A549 (cell line): ENCODE results near the gene TTF2. TPM values are rescaled to one million over a fixed set of nuclear protein-coding genes. Genes with fewer than 3 reads are reported as not detected.

Experiments
- ATAC-seq, 2 experiments: fragments of 200-7000 bp in 1 of 2; fragments of >200 bp in 1 of 2; cut with Nextera tagmentation in 1 of 2; cut with Tn5 transposase in 1 of 2; 3 replicates each; pipeline versions ENCODE4 v1.8.0 to v1.9.1; 2018 to 2020; ENCODE audit warnings: mild to moderate bottlenecking in 1 of 2, moderate library complexity in 1 of 2
- CTCF ChIA-PET: fragments of 300-600 bp; sonication (Branson Sonifier 250); formaldehyde crosslinking; extraction: SDS; loops from one replicate; lab custom pipeline; 2021; ENCODE audit warnings: antibody characterized with exemption, inconsistent platforms; lab: Yijun Ruan, JAX
- POLR2A ChIA-PET: fragments of 350-600 bp; formaldehyde crosslinking; extraction: SDS; loops from one replicate; lab custom pipeline; 2021; ENCODE audit warnings: antibody characterized with exemption, inconsistent platforms; lab: Yijun Ruan, JAX
- DNase-seq, 2 experiments: peaks; one replicate each; pipeline versions ENCODE4 v3.0.0 to v3.0.0-alpha.2; 2011 to 2016; ENCODE audit warnings: low read depth in 1 of 2, low spot score in 1 of 2
- FAIRE-seq: peaks from 2 replicates; lab custom pipeline; 2011; peaks lifted over from hg19 to GRCh38; lab: Jason Lieb, UNC
- H3K27ac ChIP-seq, 2 experiments: fragments of >200 bp; sonication (Bioruptor Twin); formaldehyde crosslinking; 3 replicates each; pipeline ENCODE4 v1.5.1; 2016 to 2017
- H3K4me1 ChIP-seq: fragments of >200 bp; sonication (Bioruptor Twin); formaldehyde crosslinking; 3 replicates; pipeline ENCODE4 v1.6.1; 2016
- H3K4me2 ChIP-seq: fragments of >200 bp; sonication (Bioruptor Twin); formaldehyde crosslinking; 3 replicates; pipeline ENCODE4 v1.6.1; 2016
- H3K4me3 ChIP-seq: fragments of >200 bp; sonication (Bioruptor Twin); formaldehyde crosslinking; 3 replicates; pipeline ENCODE4 v1.5.1; 2016
- H3K9me3 ChIP-seq: fragments of >200 bp; sonication (Bioruptor Twin); formaldehyde crosslinking; 3 replicates; pipeline ENCODE4 v1.6.1; 2016
- CBX2 ChIP-seq: fragments of 200-600 bp; sonication (generic); IDR thresholded peaks from 2 replicates; pipeline ENCODE4 v1.6.1; 2016; ENCODE audit warnings: low read depth, mild to moderate bottlenecking, borderline replicate concordance
- CBX8 ChIP-seq: fragments of 200-600 bp; sonication (generic); IDR thresholded peaks from 2 replicates; pipeline ENCODE4 v1.6.1; 2016
- CEBPB ChIP-seq, 2 experiments: fragments of >200 bp in 1 of 2; sonication (Bioruptor Twin) in 1 of 2; formaldehyde crosslinking in 1 of 2; IDR thresholded peaks; 2 replicates each; pipeline ENCODE4 v1.6.1; 2012 to 2016
- CHD2 ChIP-seq: fragments of 150-350 bp; IDR thresholded peaks from 2 replicates; pipeline ENCODE4 v1.6.1; 2014; ENCODE audit warnings: low read length; ENCODE audit not compliant: partially characterized antibody
- FOSB ChIP-seq: fragments of 250-450 bp; sonication (Bioruptor Pico); IDR thresholded peaks from 2 replicates; pipeline ENCODE4 v1.5.0; 2020; ENCODE audit warnings: mild to moderate bottlenecking, moderate library complexity
- FOSL2 ChIP-seq, 2 experiments: fragments of 450-650 bp in 1 of 2; fragments of >200 bp in 1 of 2; sonication (Bioruptor Twin) in 1 of 2; formaldehyde crosslinking; IDR thresholded peaks; 2 replicates each; pipeline versions ENCODE4 v1.5.0 to v1.6.1; 2016 to 2020; ENCODE audit warnings: mild to moderate bottlenecking in 1 of 2, moderate library complexity in 1 of 2
- GATA3 ChIP-seq: IDR thresholded peaks from 2 replicates; pipeline ENCODE4 v1.6.1; 2012; ENCODE audit warnings: borderline replicate concordance
- HDAC2 ChIP-seq: fragments of 200-600 bp; sonication (generic); IDR thresholded peaks from 2 replicates; pipeline ENCODE4 v1.6.1; 2016
- HEYL ChIP-seq: fragments of 250-450 bp; sonication (Bioruptor Pico); IDR thresholded peaks from 2 replicates; pipeline ENCODE4 v1.8.0; 2021; ENCODE audit warnings: mild to moderate bottlenecking, moderate library complexity
- HOXA7 ChIP-seq: fragments of 250-450 bp; sonication (Bioruptor Pico); IDR thresholded peaks from 2 replicates; pipeline ENCODE4 v1.5.0; 2020; ENCODE audit warnings: mild to moderate bottlenecking, moderate library complexity
- HOXB13 ChIP-seq: fragments of 250-450 bp; sonication (Bioruptor Pico); IDR thresholded peaks from 2 replicates; pipeline ENCODE4 v1.5.0; 2020; ENCODE audit warnings: low read depth, mild to moderate bottlenecking, moderate library complexity
- JUNB ChIP-seq: fragments of >200 bp; sonication (Bioruptor Twin); formaldehyde crosslinking; IDR thresholded peaks from 2 replicates; pipeline ENCODE4 v1.6.1; 2016
- KDM1A ChIP-seq: fragments of 200-600 bp; sonication (generic); IDR thresholded peaks from 2 replicates; pipeline ENCODE4 v1.6.1; 2016; ENCODE audit warnings: low read depth, mild to moderate bottlenecking
- KDM5A ChIP-seq: fragments of 200-600 bp; sonication (generic); IDR thresholded peaks from 2 replicates; pipeline ENCODE4 v1.6.1; 2016; ENCODE audit warnings: antibody characterized with exemption, mild to moderate bottlenecking
- MAZ ChIP-seq: fragments of 150-350 bp; IDR thresholded peaks from 2 replicates; pipeline ENCODE4 v1.6.1; 2014; ENCODE audit warnings: antibody characterized with exemption, low read depth, low read length, borderline replicate concordance
- MYC ChIP-seq: IDR thresholded peaks from 2 replicates; pipeline ENCODE4 v1.6.1; 2012; ENCODE audit warnings: mild to moderate bottlenecking, inconsistent platforms, low read length, improper control_type of control experiment, borderline replicate concordance
- NFE2L2 ChIP-seq: fragments of 150-350 bp; conservative IDR thresholded peaks from 2 replicates; pipeline ENCODE4 v1.6.1; 2014; ENCODE audit warnings: low read length
- NR3C1 ChIP-seq: fragments of >200 bp; sonication (Bioruptor Twin); formaldehyde crosslinking; IDR thresholded peaks from 3 replicates; pipeline ENCODE4 v1.6.1; 2017
- PHF8 ChIP-seq: fragments of 200-600 bp; sonication (generic); IDR thresholded peaks from 2 replicates; pipeline ENCODE4 v1.6.1; 2016; ENCODE audit warnings: low read depth, mild to moderate bottlenecking, antibody characterized with exemption, moderate library complexity, borderline replicate concordance
- RAD21 ChIP-seq, 2 experiments: fragments of >200 bp in 1 of 2; sonication (Bioruptor Twin) in 1 of 2; formaldehyde crosslinking in 1 of 2; IDR thresholded peaks in 1 of 2; conservative IDR thresholded peaks in 1 of 2; 2 replicates in 1 of 2; 3 replicates in 1 of 2; pipeline ENCODE4 v1.6.1; 2012 to 2018; ENCODE audit warnings: inconsistent platforms in 1 of 2
- RARB ChIP-seq: fragments of 250-450 bp; sonication (Bioruptor Pico); IDR thresholded peaks from 2 replicates; pipeline ENCODE4 v1.8.0; 2021; ENCODE audit warnings: mild to moderate bottlenecking, moderate library complexity
- RCOR1 ChIP-seq: fragments of 150-350 bp; IDR thresholded peaks from 2 replicates; pipeline ENCODE4 v1.6.1; 2014; ENCODE audit warnings: antibody characterized with exemption, low read length, low read depth
- RFX5 ChIP-seq: fragments of 450-650 bp; IDR thresholded peaks from 2 replicates; pipeline ENCODE4 v1.7.1; 2014; ENCODE audit warnings: antibody characterized with exemption, mild to moderate bottlenecking, moderate library complexity
- RNF2 ChIP-seq: fragments of 200-600 bp; sonication (generic); IDR thresholded peaks from 2 replicates; pipeline ENCODE4 v1.6.1; 2016; ENCODE audit warnings: low read depth, mild to moderate bottlenecking, antibody characterized with exemption, moderate library complexity, borderline replicate concordance
- TP53 ChIP-seq: fragments of 250-450 bp; sonication (Bioruptor Pico); IDR thresholded peaks from 2 replicates; pipeline ENCODE4 v1.5.0; 2021; ENCODE audit warnings: mild to moderate bottlenecking, moderate library complexity
- ZSCAN20 ChIP-seq: fragments of 250-450 bp; sonication (Bioruptor Pico); IDR thresholded peaks from 2 replicates; pipeline ENCODE4 v1.8.0; 2022; ENCODE audit warnings: mild to moderate bottlenecking, moderate library complexity
- WGBS: methylation state at CpG from one replicate; pipeline ENCODE4 v1.1.6; 2017; ENCODE audit errors: missing lambda C conversion rate; 5-methylcytosine and 5-hydroxymethylcytosine counted together
- polyA plus RNA-seq, 4 experiments: library from polyadenylated mRNA; depleted of rRNA in 3 of 4; stranded (reverse); fragments of >200 nt; fragmentation: RNase III in 1 of 4; extraction: RNeasy Plus Mini Kit Qiagen cat#74134 plus additional on column Dnase treatment in 1 of 4; gene quantifications; 2 replicates in 3 of 4; 3 replicates in 1 of 4; pipeline ENCODE4 v1.2.3, GENCODE V29; 2011 to 2017
- TF ChIP-seq, protein P1 (sequence below): fragments of 250-450 bp; sonication (Bioruptor Pico); IDR thresholded peaks from 2 replicates; pipeline ENCODE4 v1.5.0; 2021; ENCODE audit warnings: mild to moderate bottlenecking, moderate library complexity, borderline replicate concordance
- TF ChIP-seq, protein P2 (sequence below): IDR thresholded peaks from 2 replicates; pipeline ENCODE4 v1.6.1; 2012; ENCODE audit warnings: low read depth, borderline replicate concordance
- TF ChIP-seq, protein P3 (sequence below): fragments of >200 bp; sonication (Bioruptor Twin); formaldehyde crosslinking; IDR thresholded peaks from 3 replicates; pipeline ENCODE4 v1.5.1; 2016
- TF ChIP-seq, protein P4 (sequence below): fragments of 250-450 bp; sonication (Bioruptor Pico); IDR thresholded peaks from 2 replicates; pipeline ENCODE4 v1.5.0; 2020; ENCODE audit warnings: low read depth, mild to moderate bottlenecking, moderate library complexity

Gene TTF2
- polyA plus RNA-seq, 2 of the 4 experiments (the other 2 are of a cell fraction) = 16.5 to 26.6 TPM

DNA sequence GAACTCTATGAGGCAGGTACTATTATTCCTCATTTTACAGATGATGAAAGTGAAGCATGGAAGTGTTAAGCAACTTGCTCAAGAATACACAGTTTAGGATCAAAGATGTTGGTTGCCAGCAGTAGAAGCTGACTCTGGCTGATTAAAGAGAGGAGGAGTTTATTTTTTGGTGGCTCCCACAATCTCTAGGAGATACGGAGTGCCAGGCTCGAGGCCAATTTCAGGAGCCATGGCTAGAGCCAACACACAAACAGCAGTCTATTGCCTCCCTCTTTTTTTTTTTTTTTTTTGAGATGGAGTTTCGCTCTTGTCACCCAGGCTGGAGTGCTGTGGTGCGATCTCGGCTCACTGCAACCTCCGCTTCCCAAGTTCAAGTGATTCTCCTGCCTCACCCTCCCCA, 19.6 kb downstream of the TTF2 start (continued):
- no peak for TF ChIP-seq ZSCAN20 (CRISPR knock-in tag)
- TF ChIP-seq MYC = no peak
- TF ChIP-seq, all 56 proteins: peak for 0

DNA sequence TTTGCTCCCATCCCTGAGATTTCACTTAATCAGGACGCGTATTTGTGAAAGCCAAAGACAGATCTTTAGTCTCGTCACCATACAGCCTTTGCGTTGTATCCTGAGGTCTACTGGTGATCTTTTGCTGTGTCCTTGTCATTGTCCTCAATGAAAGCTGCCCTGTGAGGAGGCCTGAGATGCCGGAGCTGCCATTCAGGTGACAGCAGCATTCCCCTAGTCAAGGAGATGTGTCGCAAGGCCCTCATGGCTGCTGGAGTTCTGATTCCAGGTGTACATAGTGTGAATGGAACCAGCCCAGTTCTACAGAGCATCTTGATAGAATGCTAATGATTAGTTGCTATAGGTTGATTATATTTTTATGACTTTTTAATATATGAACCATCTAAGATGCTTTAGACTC, 24.1 kb downstream of the TTF2 start:
- no peaks in the 10 kb centered on the region for H3K4me1 ChIP-seq
- ChIA-PET POLR2A (no interaction called here), CTCF (no interaction called here)
- no peak for DNase-seq
- ATAC-seq = no peak
- H3K27ac ChIP-seq = no peak overlapping the region
- 97% methylated on average over 5 of the region's 6 CpGs for WGBS
- H3K4me2 ChIP-seq = no peak overlapping the region
- no peaks in the 10 kb centered on the region for H3K9me3 ChIP-seq
- no peak for TF ChIP-seq MAZ
- no peak for TF ChIP-seq RAD21 (conservative IDR thresholded peaks at IDR 0.05 in 1 of 2, IDR thresholded peaks at IDR 0.05 in 1 of 2)
- TF ChIP-seq CBX2 = no peak
- TF ChIP-seq, protein P1, sequence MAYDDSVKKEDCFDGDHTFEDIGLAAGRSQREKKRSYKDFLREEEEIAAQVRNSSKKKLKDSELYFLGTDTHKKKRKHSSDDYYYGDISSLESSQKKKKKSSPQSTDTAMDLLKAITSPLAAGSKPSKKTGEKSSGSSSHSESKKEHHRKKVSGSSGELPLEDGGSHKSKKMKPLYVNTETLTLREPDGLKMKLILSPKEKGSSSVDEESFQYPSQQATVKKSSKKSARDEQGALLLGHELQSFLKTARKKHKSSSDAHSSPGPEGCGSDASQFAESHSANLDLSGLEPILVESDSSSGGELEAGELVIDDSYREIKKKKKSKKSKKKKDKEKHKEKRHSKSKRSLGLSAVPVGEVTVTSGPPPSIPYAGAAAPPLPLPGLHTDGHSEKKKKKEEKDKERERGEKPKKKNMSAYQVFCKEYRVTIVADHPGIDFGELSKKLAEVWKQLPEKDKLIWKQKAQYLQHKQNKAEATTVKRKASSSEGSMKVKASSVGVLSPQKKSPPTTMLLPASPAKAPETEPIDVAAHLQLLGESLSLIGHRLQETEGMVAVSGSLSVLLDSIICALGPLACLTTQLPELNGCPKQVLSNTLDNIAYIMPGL = no peak
- no peak for TF ChIP-seq JUNB
- no peak for TF ChIP-seq NFE2L2
- TF ChIP-seq KDM1A = no peak
- TF ChIP-seq, protein P2, sequence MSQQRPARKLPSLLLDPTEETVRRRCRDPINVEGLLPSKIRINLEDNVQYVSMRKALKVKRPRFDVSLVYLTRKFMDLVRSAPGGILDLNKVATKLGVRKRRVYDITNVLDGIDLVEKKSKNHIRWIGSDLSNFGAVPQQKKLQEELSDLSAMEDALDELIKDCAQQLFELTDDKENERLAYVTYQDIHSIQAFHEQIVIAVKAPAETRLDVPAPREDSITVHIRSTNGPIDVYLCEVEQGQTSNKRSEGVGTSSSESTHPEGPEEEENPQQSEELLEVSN = no peak
- no peak for TF ChIP-seq GATA3
- no peak for TF ChIP-seq NR3C1
- TF ChIP-seq TP53 (CRISPR knock-in tag) = no peak
- no peak for TF ChIP-seq HEYL (CRISPR knock-in tag)
- TF ChIP-seq KDM5A = no peak
- TF ChIP-seq PHF8 = no peak
- TF ChIP-seq CBX8 = no peak
- no peak for TF ChIP-seq RCOR1
- TF ChIP-seq FOSB (CRISPR knock-in tag) = no peak
- no peak for TF ChIP-seq RFX5
- TF ChIP-seq, all 56 proteins: peak for 0
- FAIRE-seq = no peak
- no peak overlapping the region for H3K4me3 ChIP-seq

DNA sequence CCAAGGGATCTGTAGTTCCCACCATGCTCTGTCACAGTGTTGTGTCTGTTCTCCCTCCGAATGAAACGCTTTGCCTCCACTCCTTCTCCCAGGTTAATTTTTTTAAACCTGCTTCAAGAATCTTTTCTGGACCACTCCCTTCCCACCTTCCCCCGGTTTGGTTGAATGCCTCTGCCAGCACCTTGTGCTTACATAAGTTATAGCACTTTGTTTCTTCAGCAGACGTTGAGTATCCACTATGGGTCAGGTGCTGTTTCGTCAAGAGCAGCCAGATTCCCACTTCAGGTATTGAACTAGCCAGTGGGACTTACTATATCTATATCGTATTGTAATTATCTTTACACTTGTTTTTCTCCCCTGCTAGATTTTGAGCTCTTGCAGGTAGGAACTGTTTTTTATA, 27.6 kb downstream of the TTF2 start:
- H3K4me3 ChIP-seq = no peak overlapping the region
- DNase-seq (no peak), FAIRE-seq (no peak), ATAC-seq (no peak)
- H3K4me1 ChIP-seq = peaks cover 1% of the 10 kb centered on the region; the same call in 1 of the 3 replicates
- no peak overlapping the region for H3K27ac ChIP-seq
- POLR2A ChIA-PET = no interaction called here
- CTCF ChIA-PET = interaction anchor here (0.7 kb wide), 1 partner anchor 671 kb away, joined by 4 read pairs; no protein-coding TSS in a partner anchor
- no peak overlapping the region for H3K4me2 ChIP-seq
- H3K9me3 ChIP-seq = no peaks in the 10 kb centered on the region
- TF ChIP-seq RARB (CRISPR knock-in tag) (no peak), HOXA7 (no peak)
- 89% methylated on average over 6 of the region's 6 CpGs for WGBS

DNA sequence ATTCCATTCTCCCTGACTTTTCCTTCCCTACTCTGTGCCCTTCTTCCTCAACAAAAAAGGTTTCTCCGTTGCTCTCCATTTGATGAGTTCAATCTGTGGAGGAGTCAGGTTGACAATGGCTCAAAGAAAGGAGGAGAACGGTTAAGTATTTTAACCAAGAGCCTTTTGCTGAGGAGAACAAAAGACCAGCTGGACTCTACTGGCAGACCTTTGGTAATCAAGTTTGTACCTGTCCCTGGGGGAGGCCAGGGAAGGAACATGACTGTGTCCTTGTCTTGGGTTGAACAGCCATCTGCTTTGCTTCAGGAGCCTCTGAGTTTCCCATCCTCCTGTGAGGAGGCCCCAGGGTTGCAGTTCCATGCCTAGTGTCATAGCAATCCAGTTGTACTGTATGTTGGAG, 29.9 kb downstream of the TTF2 start:
- POLR2A ChIA-PET = no interaction called here
- TF ChIP-seq CBX2 = no peak
- no peak for TF ChIP-seq NR3C1
- TF ChIP-seq, protein P3, sequence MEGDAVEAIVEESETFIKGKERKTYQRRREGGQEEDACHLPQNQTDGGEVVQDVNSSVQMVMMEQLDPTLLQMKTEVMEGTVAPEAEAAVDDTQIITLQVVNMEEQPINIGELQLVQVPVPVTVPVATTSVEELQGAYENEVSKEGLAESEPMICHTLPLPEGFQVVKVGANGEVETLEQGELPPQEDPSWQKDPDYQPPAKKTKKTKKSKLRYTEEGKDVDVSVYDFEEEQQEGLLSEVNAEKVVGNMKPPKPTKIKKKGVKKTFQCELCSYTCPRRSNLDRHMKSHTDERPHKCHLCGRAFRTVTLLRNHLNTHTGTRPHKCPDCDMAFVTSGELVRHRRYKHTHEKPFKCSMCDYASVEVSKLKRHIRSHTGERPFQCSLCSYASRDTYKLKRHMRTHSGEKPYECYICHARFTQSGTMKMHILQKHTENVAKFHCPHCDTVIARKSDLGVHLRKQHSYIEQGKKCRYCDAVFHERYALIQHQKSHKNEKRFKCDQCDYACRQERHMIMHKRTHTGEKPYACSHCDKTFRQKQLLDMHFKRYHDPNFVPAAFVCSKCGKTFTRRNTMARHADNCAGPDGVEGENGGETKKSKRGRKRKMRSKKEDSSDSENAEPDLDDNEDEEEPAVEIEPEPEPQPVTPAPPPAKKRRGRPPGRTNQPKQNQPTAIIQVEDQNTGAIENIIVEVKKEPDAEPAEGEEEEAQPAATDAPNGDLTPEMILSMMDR = no peak
- TF ChIP-seq, protein P4, sequence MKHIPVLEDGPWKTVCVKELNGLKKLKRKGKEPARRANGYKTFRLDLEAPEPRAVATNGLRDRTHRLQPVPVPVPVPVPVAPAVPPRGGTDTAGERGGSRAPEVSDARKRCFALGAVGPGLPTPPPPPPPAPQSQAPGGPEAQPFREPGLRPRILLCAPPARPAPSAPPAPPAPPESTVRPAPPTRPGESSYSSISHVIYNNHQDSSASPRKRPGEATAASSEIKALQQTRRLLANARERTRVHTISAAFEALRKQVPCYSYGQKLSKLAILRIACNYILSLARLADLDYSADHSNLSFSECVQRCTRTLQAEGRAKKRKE = no peak
- TF ChIP-seq FOSL2 (IDR thresholded peaks at IDR 0.05) = no peak
- TF ChIP-seq FOSL2 (CRISPR knock-in tag; IDR thresholded peaks at IDR 0.05) = no peak
- TF ChIP-seq HDAC2 = no peak
- no peak for TF ChIP-seq HOXB13 (CRISPR knock-in tag)
- TF ChIP-seq RNF2 = no peak
- TF ChIP-seq CEBPB (IDR thresholded peaks at IDR 0.05) = no peak
- TF ChIP-seq CHD2 = no peak
- H3K27ac ChIP-seq = no peak overlapping the region
- H3K4me3 ChIP-seq = no peak overlapping the region
- H3K4me2 ChIP-seq = no peak overlapping the region
- CTCF ChIA-PET = interaction anchor here (0.8 to 2.2 kb wide), 4 partner anchors 17 to 194 kb away, joined by 3 to 10 read pairs (median 4); no protein-coding TSS in a partner anchor
- peaks cover 14% of the 10 kb centered on the region for H3K4me1 ChIP-seq
- DNase-seq (no peak), FAIRE-seq (no peak), ATAC-seq (no peak)
- no peaks in the 10 kb centered on the region for H3K9me3 ChIP-seq
- WGBS = 89% methylated on average over 2 of the region's 2 CpGs
